Tibial nerve (tissue), 3 donors: ENCODE measurements around the gene SNX30.

ENCODE experiments used
- CTCF ChIP-seq, 5 experiments: fragments of 200-600 bp in 3 of 5; fragments of 450-650 bp in 2 of 5; sonication (generic) in 3 of 5; IDR thresholded peaks; one replicate each; pipeline ENCODE4 v1.5.1; 2016 to 2019; ENCODE audit warnings: antibody characterized with exemption in 5 of 5, mild to moderate bottlenecking in 3 of 5, moderate library complexity in 2 of 5
- POLR2A ChIP-seq, 2 donors: fragments of 450-650 bp; IDR thresholded peaks; one replicate each; pipeline ENCODE4 v1.6.1; 2017; ENCODE audit warnings: antibody characterized with exemption in 2 of 2, mild to moderate bottlenecking in 2 of 2, moderate library complexity in 2 of 2

- TF ChIP-seq CTCF (IDR thresholded peaks at IDR 0.05), result no peak
- TF ChIP-seq POLR2A (IDR thresholded peaks at IDR 0.05), result no peak
Observed at GRCh38 chr9:112881331-112881730, 130.8 kb downstream of the SNX30 start.
